Inflammatory macrophage treated with lipopolysaccharide for 4 hours (primary cell): ENCODE data around the gene SCUBE2.
"Not testable (repeated sequence)": the region's sequence is repeated elsewhere in the genome, so short reads cannot be mapped to it uniquely, and the experiment has no call there.

Experiments
- DNase-seq: peaks from one replicate; pipeline ENCODE4 v3.0.0-alpha.2; 2020

SCUBE2 gene

GRCh38 chr11:9103542-9104276, 12.3 kb upstream of the SCUBE2 start:
- DNase-seq = no peak

- no peak for DNase-seq
Measured at GRCh38 chr11:9099617-9100016, 8.2 kb upstream of the SCUBE2 start.

GRCh38 chr11:9098455-9098854, 7.1 kb upstream of the SCUBE2 start:
- DNase-seq = not testable (repeated sequence)

GRCh38 chr11:9097186-9097943, 6.0 kb upstream of the SCUBE2 start:
- not testable (repeated sequence) for DNase-seq

GRCh38 chr11:9096427-9096826, 5.0 kb upstream of the SCUBE2 start:
- DNase-seq = no peak

GRCh38 chr11:9095421-9095820, 4.0 kb upstream of the SCUBE2 start:
- DNase-seq = peak; percentile 30

- DNase-seq = no peak
Measured at GRCh38 chr11:9094420-9094819, 3.0 kb upstream of the SCUBE2 start.

GRCh38 chr11:9092853-9093778, 1.7 kb upstream of the SCUBE2 start:
- peak; percentile 25 for DNase-seq

- no peak for DNase-seq
Measured at GRCh38 chr11:9092072-9092471, 673 bp upstream of the SCUBE2 start.

GRCh38 chr11:9090488-9091043, 833 bp downstream of the SCUBE2 start:
- DNase-seq = no peak

- DNase-seq = no peak
Measured at GRCh38 chr11:9089636-9090035, 1.8 kb downstream of the SCUBE2 start.

GRCh38 chr11:9089061-9089460, 2.3 kb downstream of the SCUBE2 start:
- no peak for DNase-seq

GRCh38 chr11:9082575-9082974, 8.8 kb downstream of the SCUBE2 start:
- DNase-seq = no peak

- no peak for DNase-seq
Measured at GRCh38 chr11:9081153-9081552, 10.2 kb downstream of the SCUBE2 start.

- DNase-seq = no peak
Measured at GRCh38 chr11:9078113-9079086, 13.0 kb downstream of the SCUBE2 start.

- no peak for DNase-seq
Measured at GRCh38 chr11:9077164-9077563, 14.2 kb downstream of the SCUBE2 start.

GRCh38 chr11:9076661-9077060, 14.7 kb downstream of the SCUBE2 start:
- no peak for DNase-seq

- no peak for DNase-seq
Measured at GRCh38 chr11:9076046-9076445, 15.4 kb downstream of the SCUBE2 start.

- DNase-seq = no peak
Measured at GRCh38 chr11:9075556-9075955, 15.8 kb downstream of the SCUBE2 start.

GRCh38 chr11:9074338-9075029, 16.9 kb downstream of the SCUBE2 start:
- no peak for DNase-seq
